Liver (tissue), 9 donors: Measurements from ENCODE around the gene CBR3. TPM values are rescaled to one million over a fixed set of nuclear protein-coding genes. Genes with fewer than 3 reads are reported as not detected.

Experiments
- DNase-seq: peaks from one replicate; pipeline ENCODE4 v3.0.0-alpha.2; 2017; ENCODE audit warnings: low spot score
- H3K27ac ChIP-seq, 2 donors: one replicate each; pipeline ENCODE4 v1.7.0; 2013; ENCODE audit warnings: inconsistent platforms in 2 of 2, low read length in 2 of 2, control low read depth in 1 of 2, low read depth in 1 of 2, mild to moderate bottlenecking in 1 of 2
- H3K27me3 ChIP-seq, 4 donors: one replicate each; pipeline versions ENCODE4 v1.6.1 to v1.7.0; 2013; ENCODE audit warnings: low read length in 3 of 4, inconsistent platforms in 1 of 4, mild to moderate bottlenecking in 1 of 4, moderate library complexity in 1 of 4; ENCODE audit not compliant: control insufficient read depth in 4 of 4, insufficient read depth in 4 of 4
- H3K36me3 ChIP-seq, 4 donors: one replicate each; pipeline versions ENCODE4 v1.6.1 to v1.7.0; 2013; ENCODE audit warnings: low read length in 3 of 4, mild to moderate bottlenecking in 3 of 4, low read depth in 1 of 4, moderate library complexity in 1 of 4; ENCODE audit not compliant: control insufficient read depth in 4 of 4, insufficient read depth in 3 of 4
- H3K4me1 ChIP-seq, 4 donors: one replicate each; pipeline versions ENCODE4 v1.6.1 to v1.7.0; 2013; ENCODE audit warnings: low read length in 3 of 4, mild to moderate bottlenecking in 3 of 4, moderate library complexity in 1 of 4; ENCODE audit not compliant: control insufficient read depth in 4 of 4, insufficient read depth in 4 of 4
- H3K4me3 ChIP-seq, 3 donors: one replicate each; pipeline versions ENCODE4 v1.6.1 to v1.7.0; 2013; ENCODE audit warnings: low read length in 3 of 3, control low read depth in 1 of 3, low read depth in 1 of 3, mild to moderate bottlenecking in 1 of 3
- H3K9ac ChIP-seq, 2 donors: one replicate each; pipeline ENCODE4 v1.7.0; 2013; ENCODE audit warnings: low read length in 2 of 2, mild to moderate bottlenecking in 2 of 2, moderate library complexity in 2 of 2, control low read depth in 1 of 2, low read depth in 1 of 2
- H3K9me3 ChIP-seq, 4 donors: one replicate each; pipeline versions ENCODE4 v1.6.1 to v1.7.0; 2013; ENCODE audit warnings: low read length in 3 of 4; ENCODE audit not compliant: control insufficient read depth in 4 of 4
- ATF3 ChIP-seq: IDR thresholded peaks from 2 replicates; pipeline ENCODE4 v1.6.1; 2016; ENCODE audit warnings: antibody characterized with exemption
- CTCF ChIP-seq: fragments of 150-350 bp; IDR thresholded peaks from 2 replicates; pipeline ENCODE4 v1.5.1; 2017; ENCODE audit warnings: improper control_type of control experiment, low read depth, low read length; ENCODE audit not compliant: missing input control
- EGR1 ChIP-seq, 2 donors: IDR thresholded peaks; 2 replicates each; pipeline ENCODE4 v1.6.1; 2016 to 2018; ENCODE audit warnings: antibody characterized with exemption in 2 of 2, low read depth in 2 of 2
- FOXA1 ChIP-seq: IDR thresholded peaks from 2 replicates; pipeline ENCODE4 v1.6.1; 2016; ENCODE audit warnings: antibody characterized with exemption
- FOXA2 ChIP-seq: IDR thresholded peaks from 2 replicates; pipeline ENCODE4 v1.6.1; 2016; ENCODE audit warnings: antibody characterized with exemption
- GABPA ChIP-seq, 2 donors: IDR thresholded peaks in 1 of 2; conservative IDR thresholded peaks in 1 of 2; 2 replicates each; pipeline ENCODE4 v1.6.1; 2016; ENCODE audit warnings: antibody characterized with exemption in 2 of 2, mild to moderate bottlenecking in 1 of 2, moderate library complexity in 1 of 2
- HNF4A ChIP-seq, 2 donors: conservative IDR thresholded peaks; 2 replicates each; pipeline ENCODE4 v1.6.1; 2016; ENCODE audit warnings: antibody characterized with exemption in 2 of 2, mild to moderate bottlenecking in 2 of 2
- HNF4G ChIP-seq: IDR thresholded peaks from 2 replicates; pipeline ENCODE4 v1.6.1; 2016; ENCODE audit warnings: antibody characterized with exemption
- JUND ChIP-seq, 2 donors: IDR thresholded peaks; 2 replicates each; pipeline ENCODE4 v1.6.1; 2016; ENCODE audit warnings: antibody characterized with exemption in 2 of 2
- MAX ChIP-seq: IDR thresholded peaks from 2 replicates; pipeline ENCODE4 v1.6.1; 2016; ENCODE audit warnings: antibody characterized with exemption
- NR2F2 ChIP-seq: IDR thresholded peaks from 2 replicates; pipeline ENCODE4 v1.6.1; 2016; ENCODE audit warnings: antibody characterized with exemption
- RAD21 ChIP-seq, 2 donors: IDR thresholded peaks; 2 replicates each; pipeline ENCODE4 v1.6.1; 2016; ENCODE audit warnings: antibody characterized with exemption in 2 of 2, mild to moderate bottlenecking in 2 of 2
- REST ChIP-seq: IDR thresholded peaks from 2 replicates; pipeline ENCODE4 v1.6.1; 2016; ENCODE audit warnings: antibody characterized with exemption, mild to moderate bottlenecking
- RXRA ChIP-seq, 2 donors: IDR thresholded peaks; 2 replicates each; pipeline ENCODE4 v1.6.1; 2017 to 2018; ENCODE audit warnings: antibody characterized with exemption in 2 of 2, mild to moderate bottlenecking in 1 of 2
- SP1 ChIP-seq: IDR thresholded peaks from 2 replicates; pipeline ENCODE4 v1.6.1; 2018; ENCODE audit warnings: antibody characterized with exemption, mild to moderate bottlenecking
- TAF1 ChIP-seq: conservative IDR thresholded peaks from 2 replicates; pipeline ENCODE4 v1.6.1; 2016; ENCODE audit warnings: antibody characterized with exemption, mild to moderate bottlenecking
- YY1 ChIP-seq: IDR thresholded peaks from 2 replicates; pipeline ENCODE4 v1.6.1; 2016; ENCODE audit warnings: antibody characterized with exemption, mild to moderate bottlenecking
- ZBTB33 ChIP-seq: IDR thresholded peaks from 2 replicates; pipeline ENCODE4 v1.6.1; 2016; ENCODE audit warnings: antibody characterized with exemption
- WGBS: extraction: QIAGEN DNeasy Blood & Tissue Kit; methylation state at CpG from one replicate; pipeline ENCODE4 v1.1.7; 2013; 5-methylcytosine and 5-hydroxymethylcytosine counted together
- polyA plus RNA-seq, 2 donors: library from polyadenylated mRNA; stranded (reverse) in 1 of 2; unstranded in 1 of 2; fragments of 200-250 nt in 1 of 2; fragments of >200 nt in 1 of 2; fragmentation: Nextera tagmentation in 1 of 2; extraction: Ambion mirVana in 1 of 2; gene quantifications; one replicate each; pipeline versions ENCODE4 v1.2.1 to v1.2.3, GENCODE V29; 2013 to 2015
- total RNA-seq, 2 donors: library from RNA; depleted of rRNA; stranded (reverse); fragments of >200 nt; gene quantifications; one replicate each; pipeline ENCODE4 v1.2.3, GENCODE V29; 2014
- donor health status: healthy.
- donor health status: healthy.
- donor health status: healthy.
- donor health status: healthy.
- donor health status: healthy.

CBR3 gene
- total and polyA plus RNA-seq, 4 donors: 0.31 to 0.70 (median 0.47) TPM

GRCh38 chr21:36115138-36115730, 19.6 kb upstream of the CBR3 start:
- H3K4me1 ChIP-seq: peaks cover 0 to 7% (median 3%) of the 10 kb centered on the region in 4 donors
- no peak for DNase-seq
- H3K4me3 ChIP-seq: no peak overlapping the region
- no peaks in the 10 kb centered on the region for H3K9me3 ChIP-seq
- no peak overlapping the region for H3K27ac ChIP-seq
- no peak for TF ChIP-seq HNF4A (conservative IDR thresholded peaks at IDR 0.05)
- no peak for TF ChIP-seq HNF4G
- no peak for TF ChIP-seq JUND (IDR thresholded peaks at IDR 0.05)
- TF ChIP-seq NR2F2: no peak
- TF ChIP-seq GABPA (IDR thresholded peaks at IDR 0.05 in 1 of 2, conservative IDR thresholded peaks at IDR 0.05 in 1 of 2): no peak
- TF ChIP-seq CTCF: no peak
- no peak for TF ChIP-seq ATF3
- TF ChIP-seq ZBTB33: no peak
- TF ChIP-seq RXRA (IDR thresholded peaks at IDR 0.05): no peak
- no peak for TF ChIP-seq RAD21 (IDR thresholded peaks at IDR 0.05)
- no peak for TF ChIP-seq MAX
- no peak for TF ChIP-seq FOXA1
- no peak for TF ChIP-seq TAF1
- TF ChIP-seq YY1: no peak
- no peak for TF ChIP-seq FOXA2
- no peak for TF ChIP-seq EGR1 (IDR thresholded peaks at IDR 0.05; ENCODE audit: low read depth in 2 of 2)
- no peak for TF ChIP-seq SP1
- TF ChIP-seq REST: no peak
- 94% methylated on average over 6 of the region's 6 CpGs for WGBS
- H3K9ac ChIP-seq: no peak overlapping the region
- no peaks in the 10 kb centered on the region for H3K27me3 ChIP-seq
- no peaks in the 10 kb centered on the region for H3K36me3 ChIP-seq
